Thyroid gland (tissue), 4 donors: Measurements from ENCODE around the gene ANAPC13. TPM values are rescaled to one million over a fixed set of nuclear protein-coding genes. Genes with fewer than 3 reads are reported as not detected.

Experiments
- DNase-seq, 2 donors: peaks; one replicate each; pipeline ENCODE4 v3.0.0-alpha.2; 2019
- H3K27ac ChIP-seq, 3 donors: fragments of 200-600 bp; sonication (generic); 1 replicate in 2 of 3; 2 replicates in 1 of 3; pipeline ENCODE4 v1.5.1; 2016 to 2019; ENCODE audit warnings: mild to moderate bottlenecking in 1 of 3, moderate library complexity in 1 of 3
- H3K27me3 ChIP-seq: fragments of 200-600 bp; sonication (generic); one replicate; pipeline ENCODE4 v1.5.1; 2019
- H3K36me3 ChIP-seq, 2 donors: fragments of 200-600 bp; sonication (generic); one replicate each; pipeline ENCODE4 v1.5.1; 2016 to 2019
- H3K4me1 ChIP-seq, 2 donors: fragments of 200-600 bp; sonication (generic); one replicate each; pipeline ENCODE4 v1.5.1; 2017 to 2019
- H3K4me3 ChIP-seq, 3 donors: fragments of 200-600 bp; sonication (generic); replicated peaks in 1 of 3; 1 replicate in 2 of 3; 2 replicates in 1 of 3; pipeline ENCODE4 v1.5.1; 2016; ENCODE audit warnings: mild to moderate bottlenecking in 1 of 3
- H3K9me3 ChIP-seq: fragments of 200-600 bp; sonication (generic); one replicate; pipeline ENCODE4 v1.5.1; 2017
- POLR2A ChIP-seq, 2 donors: fragments of 450-650 bp; IDR thresholded peaks; one replicate each; pipeline ENCODE4 v1.6.1; 2017; ENCODE audit warnings: antibody characterized with exemption in 2 of 2, mild to moderate bottlenecking in 2 of 2, moderate library complexity in 1 of 2
- WGBS, 2 donors: methylation state at CpG; one replicate each; pipeline ENCODE4 v1.1.5; 2017; 5-methylcytosine and 5-hydroxymethylcytosine counted together
- intact Hi-C: fragments of 100-400 bp; cut with DNase I; formaldehyde crosslinking; loops from one replicate; pipeline ENCODE4 v1.15.1; 2023
- total RNA-seq, 4 donors: library from RNA; depleted of rRNA; stranded (reverse); fragments of >200 nt; gene quantifications; one replicate each; pipeline ENCODE4 v1.2.3, GENCODE V29; 2016
- TF ChIP-seq, protein P1 (sequence below), 6 experiments: fragments of 200-600 bp in 3 of 6; fragments of 450-650 bp in 3 of 6; sonication (generic) in 3 of 6; IDR thresholded peaks; one replicate each; pipeline ENCODE4 v1.5.1; 2016 to 2019; ENCODE audit warnings: antibody characterized with exemption in 6 of 6, mild to moderate bottlenecking in 2 of 6, inconsistent platforms in 1 of 6, moderate library complexity in 1 of 6

ANAPC13 gene
- total RNA-seq, 4 donors from 2014 or later: 60.1 to 112 (median 93.5) TPM

DNA sequence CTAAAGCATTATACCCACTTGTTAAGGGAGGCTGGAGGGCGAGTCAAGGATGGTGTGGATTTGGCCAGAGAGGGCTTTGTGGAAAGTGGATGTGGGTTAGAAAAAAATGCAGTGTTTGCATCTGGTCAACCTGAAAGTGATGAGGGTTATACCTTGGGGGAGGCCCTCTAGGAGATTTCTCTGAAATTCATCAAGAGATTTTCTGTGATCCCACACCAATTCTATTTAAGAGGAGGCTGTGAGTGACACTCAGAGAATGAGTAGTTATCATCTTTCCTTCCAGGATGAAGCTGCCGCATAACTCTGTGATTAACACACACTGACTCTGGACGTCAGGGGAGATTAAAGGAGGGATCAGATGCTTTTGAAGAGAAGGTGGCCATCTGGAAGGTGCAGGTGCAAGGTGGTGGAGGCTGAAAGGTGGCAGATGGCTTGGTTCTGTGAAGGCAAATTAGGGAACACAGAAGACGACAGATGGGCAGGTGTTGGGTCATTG, 54.8 kb downstream of the ANAPC13 start:
- intact Hi-C loops: no loop called here
- no peaks in the 10 kb centered on the region for H3K27me3 ChIP-seq
- no peak overlapping the region for H3K4me3 ChIP-seq
- no peaks in the 10 kb centered on the region for H3K9me3 ChIP-seq
- TF ChIP-seq POLR2A (IDR thresholded peaks at IDR 0.05): no peak
- TF ChIP-seq, protein P1, sequence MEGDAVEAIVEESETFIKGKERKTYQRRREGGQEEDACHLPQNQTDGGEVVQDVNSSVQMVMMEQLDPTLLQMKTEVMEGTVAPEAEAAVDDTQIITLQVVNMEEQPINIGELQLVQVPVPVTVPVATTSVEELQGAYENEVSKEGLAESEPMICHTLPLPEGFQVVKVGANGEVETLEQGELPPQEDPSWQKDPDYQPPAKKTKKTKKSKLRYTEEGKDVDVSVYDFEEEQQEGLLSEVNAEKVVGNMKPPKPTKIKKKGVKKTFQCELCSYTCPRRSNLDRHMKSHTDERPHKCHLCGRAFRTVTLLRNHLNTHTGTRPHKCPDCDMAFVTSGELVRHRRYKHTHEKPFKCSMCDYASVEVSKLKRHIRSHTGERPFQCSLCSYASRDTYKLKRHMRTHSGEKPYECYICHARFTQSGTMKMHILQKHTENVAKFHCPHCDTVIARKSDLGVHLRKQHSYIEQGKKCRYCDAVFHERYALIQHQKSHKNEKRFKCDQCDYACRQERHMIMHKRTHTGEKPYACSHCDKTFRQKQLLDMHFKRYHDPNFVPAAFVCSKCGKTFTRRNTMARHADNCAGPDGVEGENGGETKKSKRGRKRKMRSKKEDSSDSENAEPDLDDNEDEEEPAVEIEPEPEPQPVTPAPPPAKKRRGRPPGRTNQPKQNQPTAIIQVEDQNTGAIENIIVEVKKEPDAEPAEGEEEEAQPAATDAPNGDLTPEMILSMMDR (IDR thresholded peaks at IDR 0.05): no peak
- H3K4me1 ChIP-seq: peaks cover 0 to 14% of the 10 kb centered on the region in 2 donors
- 86 to 93% methylated on average over 4 of the region's 4 CpGs for WGBS, 2 donors
- H3K27ac ChIP-seq: no peak overlapping the region
- no peaks in the 10 kb centered on the region for H3K36me3 ChIP-seq
- no peak for DNase-seq

DNA sequence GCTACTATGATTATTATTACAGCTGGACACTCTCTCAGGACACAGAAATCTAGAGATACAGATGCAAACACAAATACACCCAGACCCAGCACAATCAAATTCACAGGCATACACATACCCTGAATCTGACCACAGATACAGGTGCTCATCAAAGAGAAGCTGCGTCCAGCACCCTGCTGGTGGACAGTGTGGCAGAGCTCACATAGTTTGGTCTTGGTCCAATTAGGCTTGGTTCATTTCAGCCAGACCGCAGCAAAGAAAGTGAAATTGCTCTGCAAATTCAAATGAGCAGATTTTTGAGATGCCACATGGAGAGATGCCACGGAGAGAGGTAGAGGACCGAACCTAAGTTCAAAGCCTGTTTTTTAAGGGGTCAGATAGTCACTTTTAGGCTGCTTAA, 55.6 kb downstream of the ANAPC13 start:
- 75 to 91% methylated on average over 4 of the region's 4 CpGs for WGBS, 2 donors
- intact Hi-C loops: no loop called here

DNA sequence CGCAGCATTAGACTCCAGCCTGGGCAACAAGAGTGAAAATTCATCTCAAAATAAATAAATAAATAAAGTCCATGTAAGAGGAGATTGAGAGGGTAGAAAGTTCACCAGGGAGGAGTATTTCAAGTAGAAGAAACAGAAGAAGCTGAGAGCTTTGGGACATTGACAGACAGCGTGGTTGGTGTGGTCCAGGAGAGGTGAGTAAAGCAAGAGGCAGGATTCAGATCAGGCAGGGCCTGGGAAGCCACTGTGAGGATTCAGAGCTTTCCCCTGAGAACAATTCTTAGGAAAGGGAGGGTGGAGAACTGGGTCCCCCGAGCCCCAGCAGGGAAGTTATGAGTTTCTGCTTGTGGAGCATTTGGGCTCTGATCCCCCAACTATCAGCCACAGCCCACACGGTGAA, 57.4 kb downstream of the ANAPC13 start:
- WGBS, 2 donors: 85 to 95% methylated on average over 4 of the region's 4 CpGs
- no peaks in the 10 kb centered on the region for H3K9me3 ChIP-seq

More for the DNA sequence above, 55.6 kb downstream of the ANAPC13 start:
- H3K4me1 ChIP-seq: peaks cover 0 to 14% of the 10 kb centered on the region in 2 donors
- no peaks in the 10 kb centered on the region for H3K36me3 ChIP-seq
- no peak for DNase-seq
- no peak overlapping the region for H3K27ac ChIP-seq
- TF ChIP-seq, protein P1 (IDR thresholded peaks at IDR 0.05): no peak
- no peak for TF ChIP-seq POLR2A (IDR thresholded peaks at IDR 0.05)
- no peaks in the 10 kb centered on the region for H3K9me3 ChIP-seq
- H3K4me3 ChIP-seq: no peak overlapping the region
- H3K27me3 ChIP-seq: no peaks in the 10 kb centered on the region

More for the DNA sequence above, 57.4 kb downstream of the ANAPC13 start:
- H3K4me1 ChIP-seq: peaks cover 0 to 14% of the 10 kb centered on the region in 2 donors
- no peaks in the 10 kb centered on the region for H3K36me3 ChIP-seq
- TF ChIP-seq, protein P1 (IDR thresholded peaks at IDR 0.05): no peak
- no peak for TF ChIP-seq POLR2A (IDR thresholded peaks at IDR 0.05)
- no peaks in the 10 kb centered on the region for H3K27me3 ChIP-seq
- DNase-seq: no peak
- no peak overlapping the region for H3K4me3 ChIP-seq
- no peak overlapping the region for H3K27ac ChIP-seq
- intact Hi-C loops: no loop called here

Other genes with a start within 250 kb of the ANAPC13 start
- 100 to 1,000 TPM in 2 of 4 donors, 10 to 100 TPM in 2; 95.2 to 168 (median 108) TPM for gene RYK, start 235.1 kb downstream of the ANAPC13 start, total RNA-seq
- 100 to 1,000 TPM in 3 of 4 donors, 10 to 100 TPM in 1; 76.0 to 149 (median 117) TPM for gene AMOTL2, start 111.5 kb downstream of the ANAPC13 start, total RNA-seq
- 10 to 100 TPM; 21.3 to 26.5 (median 24.3) TPM for gene CEP63, start 72 bp upstream of the ANAPC13 start, total RNA-seq
- 10 to 100 TPM in 1 of 4 donors, 1 to 10 TPM in 3; 3.2 to 10.2 (median 7.2) TPM for gene KY, start 165.0 kb upstream of the ANAPC13 start, total RNA-seq